Measurements from ENCODE around the gene CRTC1.

DNA sequence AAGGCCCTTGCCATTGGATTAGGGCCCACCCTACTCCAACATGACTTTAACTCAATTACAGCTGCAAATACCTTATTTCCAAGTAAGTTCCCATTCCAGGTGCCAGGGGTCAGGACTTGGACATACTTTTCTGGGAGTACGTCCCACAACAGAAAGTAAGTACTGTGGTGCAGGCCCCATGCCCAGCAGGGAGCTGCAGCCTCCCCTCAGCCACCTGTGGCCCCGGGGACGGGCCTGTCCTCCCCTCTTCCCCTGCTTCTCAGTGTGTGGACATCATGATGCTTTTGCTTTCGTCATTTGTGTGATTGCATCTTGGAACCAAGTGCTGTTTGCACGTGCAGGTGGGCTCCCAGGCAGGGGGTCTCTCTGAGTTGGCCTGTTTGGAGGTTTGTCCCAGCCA lies 31.9 kb downstream of the CRTC1 start:
- TF ChIP-seq, protein P1, sequence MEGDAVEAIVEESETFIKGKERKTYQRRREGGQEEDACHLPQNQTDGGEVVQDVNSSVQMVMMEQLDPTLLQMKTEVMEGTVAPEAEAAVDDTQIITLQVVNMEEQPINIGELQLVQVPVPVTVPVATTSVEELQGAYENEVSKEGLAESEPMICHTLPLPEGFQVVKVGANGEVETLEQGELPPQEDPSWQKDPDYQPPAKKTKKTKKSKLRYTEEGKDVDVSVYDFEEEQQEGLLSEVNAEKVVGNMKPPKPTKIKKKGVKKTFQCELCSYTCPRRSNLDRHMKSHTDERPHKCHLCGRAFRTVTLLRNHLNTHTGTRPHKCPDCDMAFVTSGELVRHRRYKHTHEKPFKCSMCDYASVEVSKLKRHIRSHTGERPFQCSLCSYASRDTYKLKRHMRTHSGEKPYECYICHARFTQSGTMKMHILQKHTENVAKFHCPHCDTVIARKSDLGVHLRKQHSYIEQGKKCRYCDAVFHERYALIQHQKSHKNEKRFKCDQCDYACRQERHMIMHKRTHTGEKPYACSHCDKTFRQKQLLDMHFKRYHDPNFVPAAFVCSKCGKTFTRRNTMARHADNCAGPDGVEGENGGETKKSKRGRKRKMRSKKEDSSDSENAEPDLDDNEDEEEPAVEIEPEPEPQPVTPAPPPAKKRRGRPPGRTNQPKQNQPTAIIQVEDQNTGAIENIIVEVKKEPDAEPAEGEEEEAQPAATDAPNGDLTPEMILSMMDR (IDR thresholded peaks at IDR 0.05) = no peak
- TF ChIP-seq POLR2A (IDR thresholded peaks at IDR 0.05) = no peak
